GOT3 (cell line): ENCODE results near the gene HAUS6.
A peak's percentile ranks its signal among the peaks of the same experiment; 100 is the strongest.
"Not testable (repeated sequence)": the region's sequence is repeated elsewhere in the genome, so short reads cannot be mapped to it uniquely, and the experiment has no call there.

Experiments used
- DNase-seq: peaks from one replicate; lab custom pipeline; 2025; ENCODE audit warnings: mixed read lengths; lab: John Stamatoyannopoulos, UW

Gene HAUS6, protein sequence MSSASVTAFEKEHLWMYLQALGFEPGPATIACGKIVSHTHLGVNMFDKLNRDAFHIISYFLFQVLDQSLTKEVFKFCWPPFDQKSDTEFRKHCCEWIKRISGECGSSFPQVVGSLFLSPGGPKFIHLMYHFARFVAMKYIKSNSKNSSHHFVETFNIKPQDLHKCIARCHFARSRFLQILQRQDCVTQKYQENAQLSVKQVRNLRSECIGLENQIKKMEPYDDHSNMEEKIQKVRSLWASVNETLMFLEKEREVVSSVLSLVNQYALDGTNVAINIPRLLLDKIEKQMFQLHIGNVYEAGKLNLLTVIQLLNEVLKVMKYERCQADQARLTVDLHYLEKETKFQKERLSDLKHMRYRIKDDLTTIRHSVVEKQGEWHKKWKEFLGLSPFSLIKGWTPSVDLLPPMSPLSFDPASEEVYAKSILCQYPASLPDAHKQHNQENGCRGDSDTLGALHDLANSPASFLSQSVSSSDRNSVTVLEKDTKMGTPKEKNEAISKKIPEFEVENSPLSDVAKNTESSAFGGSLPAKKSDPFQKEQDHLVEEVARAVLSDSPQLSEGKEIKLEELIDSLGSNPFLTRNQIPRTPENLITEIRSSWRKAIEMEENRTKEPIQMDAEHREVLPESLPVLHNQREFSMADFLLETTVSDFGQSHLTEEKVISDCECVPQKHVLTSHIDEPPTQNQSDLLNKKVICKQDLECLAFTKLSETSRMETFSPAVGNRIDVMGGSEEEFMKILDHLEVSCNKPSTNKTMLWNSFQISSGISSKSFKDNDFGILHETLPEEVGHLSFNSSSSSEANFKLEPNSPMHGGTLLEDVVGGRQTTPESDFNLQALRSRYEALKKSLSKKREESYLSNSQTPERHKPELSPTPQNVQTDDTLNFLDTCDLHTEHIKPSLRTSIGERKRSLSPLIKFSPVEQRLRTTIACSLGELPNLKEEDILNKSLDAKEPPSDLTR

DNA sequence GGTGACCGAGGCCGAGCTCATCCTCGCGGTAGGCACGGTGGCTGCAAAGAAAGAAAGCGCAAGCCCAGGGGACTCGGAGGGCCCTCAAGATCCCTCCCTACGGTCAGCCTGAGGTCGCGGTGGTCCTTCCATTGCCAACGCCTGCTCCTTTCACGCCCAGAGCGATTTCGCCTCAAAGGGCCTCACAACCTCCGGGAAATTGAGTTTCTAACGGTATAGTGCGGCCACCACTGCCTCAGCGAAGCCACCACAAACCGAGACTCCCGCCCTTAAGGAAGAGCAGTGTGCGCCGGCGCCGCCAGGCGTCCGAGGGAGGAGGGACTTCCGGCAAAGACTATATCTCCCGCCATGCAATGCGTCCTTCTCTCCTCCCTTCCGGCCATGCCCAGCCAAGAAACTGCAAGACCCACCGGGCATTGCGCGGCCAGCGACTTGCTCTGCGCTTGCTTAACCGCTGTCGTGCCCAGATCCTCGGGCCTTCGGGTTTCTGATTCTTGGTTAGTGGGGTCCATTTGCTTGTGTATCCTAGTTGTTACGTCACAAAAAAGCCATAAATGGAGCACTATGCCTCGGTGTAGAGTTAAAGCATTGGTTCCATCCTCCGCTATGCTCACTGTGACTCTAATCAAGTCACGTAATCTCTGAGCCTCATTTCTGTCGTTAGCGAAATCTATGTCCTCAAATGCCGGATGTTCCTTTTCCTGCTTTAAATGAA lies at the start of gene HAUS6:
HAUS6 (minus strand) TSS at position 274 of the 715 bp plus-strand sequence; CDS start at position 21, 253 bp downstream.
- DNase-seq: peak; percentile 43

DNA sequence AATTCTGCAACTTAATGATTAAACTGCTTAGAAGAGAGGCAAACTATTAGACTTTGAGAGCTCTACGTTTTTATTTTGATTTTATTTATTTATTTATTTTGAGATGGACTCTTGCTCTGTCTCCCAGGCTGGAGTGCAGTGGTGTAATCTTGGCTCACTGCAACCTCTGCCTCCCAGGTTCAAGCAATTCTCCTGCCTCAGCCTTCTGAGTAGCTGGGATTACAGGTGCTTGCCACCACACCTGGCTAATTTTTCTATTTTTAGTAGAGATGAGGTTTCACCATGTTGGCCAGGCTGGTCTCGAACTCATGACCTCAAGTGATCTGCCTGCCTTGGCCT lies 49.4 kb upstream of the HAUS6 start:
- DNase-seq: not testable (repeated sequence)

DNA sequence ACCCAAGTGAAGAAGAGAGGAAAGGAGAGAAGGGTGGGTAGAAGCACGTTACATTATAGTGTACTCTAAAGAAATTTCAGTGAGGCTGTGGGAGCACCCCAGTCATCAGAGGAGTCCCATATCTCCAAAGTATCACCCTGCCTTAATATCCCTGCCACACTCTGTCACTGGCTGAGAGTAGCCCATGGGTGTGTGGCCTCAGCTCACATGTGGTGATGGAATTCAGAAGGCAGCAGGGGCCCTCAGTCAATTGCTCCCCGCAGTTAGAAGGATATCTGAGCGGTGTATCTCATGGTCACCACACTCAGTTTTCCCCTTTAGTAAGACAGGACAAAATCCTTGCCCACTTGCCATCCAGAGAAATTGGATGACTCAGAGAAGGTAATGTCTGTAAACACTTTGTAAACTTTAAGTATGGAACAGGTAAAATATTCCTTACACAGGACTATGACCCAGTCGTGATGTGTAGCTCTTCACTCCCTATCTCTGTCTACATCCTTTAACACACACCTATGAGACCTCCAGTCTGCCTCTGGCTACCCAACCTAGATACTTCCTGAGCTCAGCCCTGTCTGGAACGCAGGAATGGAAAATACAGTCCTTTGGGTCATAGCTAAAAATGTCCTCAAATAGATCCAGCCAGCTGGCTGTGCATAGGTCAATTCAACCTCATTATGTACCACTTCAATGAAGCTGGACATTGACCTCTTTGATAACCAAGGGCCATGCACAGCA lies 48.9 kb upstream of the HAUS6 start:
- no peak for DNase-seq

DNA sequence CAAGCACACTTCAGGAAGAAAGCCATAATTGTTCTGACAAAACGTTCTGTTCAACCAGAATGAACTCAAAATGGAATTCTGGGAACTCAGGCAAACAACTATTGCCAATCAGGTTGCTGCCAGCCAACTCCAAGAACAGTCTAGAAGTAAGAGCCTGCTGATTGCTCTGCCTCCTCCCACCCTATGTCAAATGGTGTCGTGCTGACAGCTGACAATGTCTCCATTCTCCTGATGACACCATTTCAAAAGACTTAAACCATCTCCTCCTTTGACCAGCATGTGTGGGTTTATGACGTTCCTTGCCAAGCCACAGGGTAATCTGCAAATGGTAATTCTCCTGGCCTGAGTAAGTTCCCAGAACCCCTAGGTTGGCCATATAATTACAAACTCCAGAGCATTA lies 46.5 kb upstream of the HAUS6 start:
- no peak for DNase-seq

DNA sequence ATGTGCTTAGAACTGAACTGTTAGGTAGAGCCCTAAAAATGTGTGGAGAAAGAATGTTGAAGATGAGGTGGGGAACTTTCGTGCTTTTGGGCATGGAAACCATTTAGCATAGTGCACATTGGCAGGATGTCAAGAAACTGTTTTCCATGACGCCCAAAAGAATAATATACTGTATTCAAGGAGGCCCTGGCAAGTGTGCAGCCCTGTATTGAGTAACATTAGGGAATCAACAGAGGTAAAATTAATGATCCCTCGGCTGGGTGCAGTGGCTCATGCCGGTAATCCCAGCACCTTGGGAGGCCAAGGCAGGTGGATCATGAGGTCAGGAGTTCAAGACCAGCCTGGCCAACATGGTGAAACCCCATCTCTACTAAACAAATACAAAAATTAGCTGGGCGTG lies 45.5 kb upstream of the HAUS6 start:
- no peak for DNase-seq

DNA sequence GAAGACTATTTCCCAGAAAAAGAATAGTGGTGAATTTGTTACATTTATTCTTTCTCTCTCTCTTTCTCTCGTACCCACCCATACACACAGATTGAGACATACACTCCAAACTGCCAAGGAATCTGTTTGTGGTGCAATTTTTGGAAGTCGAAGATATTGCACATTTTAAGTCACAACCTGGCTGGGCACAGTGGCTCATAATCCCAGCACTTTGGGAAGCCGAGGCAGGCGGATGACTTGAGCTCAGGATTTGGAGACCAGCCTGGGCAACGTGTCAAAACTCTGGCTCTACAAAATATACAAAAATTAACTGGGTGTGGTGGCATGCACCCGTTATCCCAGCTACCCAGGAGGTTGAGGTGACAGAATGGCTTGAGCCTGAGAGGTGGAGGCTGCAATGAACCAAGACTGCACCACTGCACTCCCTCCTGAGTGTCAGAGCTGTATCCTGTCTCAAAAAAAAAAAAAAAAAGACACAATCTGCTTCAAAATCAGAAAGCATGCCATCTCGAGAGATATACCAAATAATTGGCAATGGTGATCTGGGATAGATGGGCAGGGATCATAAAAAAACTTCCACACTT lies 43.8 kb upstream of the HAUS6 start:
- DNase-seq: no peak

DNA sequence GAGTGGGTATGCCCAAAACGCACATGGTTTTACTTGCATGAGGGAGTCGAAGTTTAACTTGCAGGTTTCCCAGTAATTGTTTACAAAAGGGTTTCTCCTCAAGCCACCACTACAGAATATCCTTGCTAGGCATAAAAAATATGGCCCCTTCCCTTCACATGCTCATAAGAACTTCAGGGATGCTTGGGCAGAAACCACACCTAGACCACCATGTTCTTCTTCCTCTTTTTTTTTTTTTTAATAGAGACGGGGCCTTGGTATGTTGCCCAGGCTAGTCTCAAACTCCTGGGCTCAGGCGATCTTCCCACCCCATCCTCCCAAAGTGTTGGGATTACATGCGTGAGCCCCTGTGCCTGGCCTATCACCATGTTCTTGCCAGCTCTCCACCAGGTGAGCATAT lies 43.2 kb upstream of the HAUS6 start:
- no peak for DNase-seq

DNA sequence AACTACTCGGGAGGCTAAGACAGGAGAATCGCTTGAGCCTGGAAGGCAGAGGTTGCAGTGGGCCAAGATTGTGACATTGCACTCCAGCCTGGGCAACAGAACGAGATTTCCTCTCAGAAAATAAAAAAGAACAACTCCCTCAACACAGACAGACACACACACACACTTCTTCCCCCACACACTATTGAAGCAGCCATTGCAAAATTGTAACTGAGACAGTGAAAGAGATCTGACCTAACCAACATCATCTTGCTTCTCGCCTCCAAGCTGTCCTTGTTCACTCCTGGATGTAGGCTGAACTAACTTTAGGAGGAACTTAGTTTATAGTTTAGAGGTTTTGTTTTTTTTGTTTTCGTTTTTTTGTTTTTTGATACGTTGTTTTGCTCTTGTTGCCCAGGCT lies 37.6 kb upstream of the HAUS6 start:
- no peak for DNase-seq

DNA sequence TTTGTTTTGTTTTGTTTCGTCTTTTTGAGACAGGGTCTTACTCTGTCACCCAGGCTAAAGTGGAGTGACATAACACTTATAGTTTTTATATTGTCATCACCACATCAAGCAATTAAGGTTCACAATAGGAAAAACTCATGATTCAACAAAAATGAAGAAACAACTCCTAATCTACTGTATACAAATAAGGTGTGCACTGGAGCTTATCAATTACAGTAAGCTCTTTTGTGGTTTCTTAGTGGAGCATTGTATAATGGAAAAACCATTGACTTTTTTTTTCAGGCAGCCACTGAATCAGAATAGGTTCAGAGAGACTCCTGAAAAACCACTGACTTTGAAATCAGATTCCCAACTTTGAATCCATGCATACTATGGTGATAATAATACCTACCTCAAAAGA lies 35.4 kb upstream of the HAUS6 start:
- DNase-seq: no peak

DNA sequence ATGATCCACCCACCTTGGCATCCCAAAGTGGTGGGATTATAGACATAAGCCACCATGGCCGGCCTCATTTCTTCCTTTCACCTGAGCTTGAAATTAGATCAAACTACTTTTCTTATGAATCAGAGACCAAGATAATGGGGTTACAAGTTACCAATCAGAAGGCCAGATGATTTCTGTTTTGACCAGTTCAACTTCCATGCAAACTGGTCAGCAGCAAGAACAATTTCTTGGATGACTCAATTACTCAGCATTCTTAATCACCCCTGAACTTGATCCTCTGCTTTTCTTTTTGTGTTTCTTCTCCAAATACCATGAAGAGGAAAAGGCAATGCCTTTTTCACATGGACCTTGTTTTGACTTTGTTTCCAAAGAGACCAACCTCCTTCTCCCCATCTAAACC lies 34.6 kb upstream of the HAUS6 start:
- DNase-seq: no peak

DNA sequence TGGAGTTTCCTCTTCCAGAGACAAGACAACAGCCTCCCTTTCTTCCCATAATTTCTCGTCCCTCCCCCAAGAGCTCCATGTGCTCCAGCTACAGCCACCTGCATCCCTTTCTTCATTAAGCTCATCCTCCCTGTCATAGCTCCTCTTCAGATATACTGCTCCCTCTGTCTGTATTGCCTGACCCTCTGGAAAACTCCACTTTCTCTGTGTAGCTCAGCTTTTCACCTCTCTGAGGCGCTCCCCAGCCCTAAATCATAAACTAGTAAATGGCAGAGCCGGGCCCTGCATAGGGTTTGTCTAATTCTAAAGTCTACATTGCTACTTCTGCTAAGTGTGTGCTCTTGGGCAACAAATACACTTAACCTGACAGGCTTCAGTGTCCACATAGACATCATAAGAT lies 33.4 kb upstream of the HAUS6 start:
- no peak for DNase-seq

DNA sequence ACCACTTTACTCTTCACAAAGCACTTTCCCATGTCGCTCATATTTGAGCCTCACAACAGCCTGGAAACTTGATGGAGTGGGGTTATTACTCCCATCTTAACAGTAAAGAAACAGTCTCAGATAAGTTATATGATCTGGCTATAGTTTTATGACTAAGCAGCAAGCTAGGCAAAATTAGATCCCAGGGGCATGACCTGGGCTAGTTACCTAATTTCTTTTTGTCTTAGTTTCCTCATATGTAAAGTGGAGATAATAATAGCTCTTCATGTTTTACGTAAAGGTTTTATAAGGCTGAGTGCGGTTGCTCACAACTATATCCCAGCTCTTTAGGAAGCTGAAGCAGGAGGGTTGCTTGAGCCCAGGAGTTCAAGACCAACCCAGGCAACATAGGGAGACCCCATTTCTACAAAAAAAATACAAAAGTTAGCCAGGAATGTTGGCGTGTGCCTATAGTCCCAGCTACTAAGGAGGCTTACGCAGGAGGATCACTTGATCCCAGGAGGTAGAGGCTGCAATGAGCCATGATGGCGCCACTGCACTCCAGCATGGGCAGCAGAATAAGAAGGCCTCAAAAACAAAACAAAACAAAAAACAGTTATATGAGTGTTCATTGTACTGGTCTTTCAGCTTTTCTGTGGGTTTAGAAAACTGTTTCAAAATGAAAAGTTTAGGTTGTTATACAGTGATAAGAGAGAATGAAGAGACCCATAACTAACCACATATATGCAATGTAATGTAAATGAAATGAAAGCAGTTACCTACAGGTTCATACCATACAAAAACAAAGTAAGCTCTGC lies 31.0 kb upstream of the HAUS6 start:
- DNase-seq: no peak

DNA sequence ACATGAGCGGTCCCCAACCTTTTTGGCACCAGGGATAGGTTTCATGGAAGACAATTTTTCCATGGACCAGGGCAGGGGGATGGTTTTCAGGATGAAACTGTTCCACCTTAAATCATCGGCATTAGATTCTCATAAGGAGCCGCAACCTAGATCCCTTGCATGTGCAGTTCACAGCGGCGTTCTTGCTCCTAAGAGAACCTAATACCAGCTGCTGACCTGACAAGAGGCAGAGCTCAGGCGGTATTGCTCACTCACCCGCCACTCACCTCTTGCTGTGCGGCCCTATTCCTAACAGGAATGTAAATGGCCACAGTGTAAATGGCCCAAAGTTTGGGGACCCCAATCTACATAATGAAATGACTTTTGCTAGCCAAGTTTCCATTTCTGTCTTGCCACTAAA lies 27.7 kb upstream of the HAUS6 start:
- no peak for DNase-seq

DNA sequence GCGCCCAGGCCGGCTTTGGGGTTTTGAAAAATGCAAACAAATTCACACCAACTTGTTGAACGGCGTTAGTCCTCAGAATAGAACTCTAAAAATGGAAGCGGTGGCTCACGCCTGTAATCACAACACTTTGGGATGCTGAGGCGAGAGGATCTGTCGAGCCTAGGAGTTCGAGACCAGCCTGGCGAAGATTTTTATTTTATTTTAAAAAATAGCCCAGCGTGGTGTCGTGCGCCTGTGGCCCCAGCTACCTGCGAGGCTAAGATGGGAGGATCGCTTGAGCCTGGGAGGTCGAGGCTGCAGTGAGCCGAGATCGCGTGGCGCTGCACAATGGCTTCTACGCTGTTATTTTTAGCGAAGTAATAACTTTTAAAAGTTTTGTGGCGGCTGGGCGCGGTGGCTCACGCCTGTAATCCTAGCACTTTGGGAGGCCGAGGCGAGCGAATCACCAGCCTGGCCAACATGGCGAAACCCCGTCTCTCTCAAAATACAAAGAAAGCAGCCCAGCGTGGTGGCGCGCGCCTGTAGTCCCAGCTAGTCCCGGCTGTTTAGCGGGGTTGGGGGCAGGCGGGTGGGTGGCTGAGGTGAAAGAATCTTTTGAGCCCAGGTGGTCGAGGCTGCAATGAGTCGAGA lies 25.3 kb upstream of the HAUS6 start:
- no peak for DNase-seq

DNA sequence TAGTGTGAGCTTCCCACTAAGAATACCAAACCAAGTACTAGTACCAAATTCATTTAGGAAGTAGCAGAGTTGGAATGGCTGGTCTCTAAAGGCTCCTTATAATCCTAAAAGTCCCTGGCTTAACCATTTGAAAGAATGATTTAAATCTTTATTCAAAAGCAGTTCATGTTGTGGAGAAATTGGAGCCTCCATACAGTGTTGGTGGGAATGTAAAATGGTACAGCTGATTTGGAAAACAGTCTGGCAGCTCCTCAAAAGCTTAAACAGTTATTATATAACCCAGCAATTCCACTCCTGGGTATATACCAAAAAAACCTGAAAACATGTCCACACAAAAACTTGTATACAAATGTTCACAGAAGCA lies 21.7 kb upstream of the HAUS6 start:
- DNase-seq: no peak

DNA sequence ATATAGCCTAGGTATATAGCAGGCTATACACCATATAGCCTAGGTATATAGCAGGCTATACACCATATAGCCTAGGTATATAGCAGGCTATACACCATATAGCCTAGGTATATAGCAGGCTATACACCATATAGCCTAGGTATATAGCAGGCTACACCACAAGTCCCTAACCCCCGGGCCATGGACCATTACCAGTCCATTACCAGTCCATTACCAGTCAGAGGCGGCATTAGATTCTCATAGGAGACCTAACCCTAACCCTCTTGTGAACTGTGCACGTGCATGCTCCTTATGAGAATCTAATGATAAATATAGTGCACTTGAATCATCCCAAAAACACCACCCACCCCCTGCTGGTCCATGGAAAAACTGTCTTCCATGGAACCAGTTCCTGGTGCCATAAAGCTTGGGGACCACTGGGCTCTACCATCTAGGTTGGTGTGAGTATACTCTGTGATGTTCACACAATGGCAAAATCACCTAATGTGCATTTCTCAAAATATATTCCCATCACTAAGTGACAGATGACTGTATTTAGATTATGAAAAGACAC lies 19.9 kb upstream of the HAUS6 start:
- DNase-seq: no peak

DNA sequence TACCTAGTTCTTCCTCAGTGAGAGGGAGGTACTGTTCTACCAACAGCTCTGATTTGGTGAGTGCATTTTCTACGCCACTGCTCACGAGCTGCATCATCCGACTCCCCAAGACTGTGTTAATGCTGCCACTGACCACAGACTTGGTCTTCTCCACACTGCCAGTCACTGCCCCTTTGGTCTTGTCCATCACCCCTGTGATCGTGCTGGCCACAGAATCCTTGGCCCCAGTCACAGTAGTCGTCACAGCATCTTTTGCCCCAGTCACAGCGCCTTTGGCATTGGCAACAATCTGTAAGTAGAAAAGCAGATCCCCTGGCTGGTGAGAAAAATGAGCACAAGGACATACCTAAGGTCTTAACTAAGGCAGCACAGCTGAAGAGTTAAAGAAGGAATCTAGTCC lies 18.2 kb upstream of the HAUS6 start:
- DNase-seq: no peak

DNA sequence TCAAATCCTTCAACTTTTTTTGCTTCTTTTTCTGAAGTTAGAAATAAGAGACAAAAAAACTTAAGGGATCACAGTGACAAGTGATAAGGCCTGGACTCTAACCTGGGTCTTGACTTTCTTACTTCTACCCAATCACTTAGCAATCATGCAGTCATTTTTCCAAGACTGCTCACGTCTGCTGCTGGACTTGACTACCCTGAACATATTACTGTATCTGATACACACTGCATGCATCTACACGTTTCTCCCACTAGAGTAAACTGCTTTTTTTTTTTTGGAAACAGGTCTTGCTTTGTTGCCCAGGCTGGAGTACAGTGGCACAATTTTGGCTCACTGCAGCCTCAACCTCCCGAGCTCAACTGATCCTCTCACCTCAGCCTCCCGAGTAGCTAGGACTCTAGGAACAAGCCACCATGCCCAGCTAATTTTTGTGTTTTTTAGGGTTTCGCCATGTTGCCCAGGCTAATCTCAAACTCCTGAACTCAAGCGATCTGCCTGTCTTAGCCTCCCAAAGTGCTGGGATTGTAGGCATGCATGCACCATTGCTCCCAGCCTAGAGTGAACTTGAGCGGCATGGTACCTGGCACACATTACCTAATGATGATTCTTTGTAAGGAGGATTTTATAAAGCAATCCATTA lies 17.2 kb upstream of the HAUS6 start:
- DNase-seq: no peak

DNA sequence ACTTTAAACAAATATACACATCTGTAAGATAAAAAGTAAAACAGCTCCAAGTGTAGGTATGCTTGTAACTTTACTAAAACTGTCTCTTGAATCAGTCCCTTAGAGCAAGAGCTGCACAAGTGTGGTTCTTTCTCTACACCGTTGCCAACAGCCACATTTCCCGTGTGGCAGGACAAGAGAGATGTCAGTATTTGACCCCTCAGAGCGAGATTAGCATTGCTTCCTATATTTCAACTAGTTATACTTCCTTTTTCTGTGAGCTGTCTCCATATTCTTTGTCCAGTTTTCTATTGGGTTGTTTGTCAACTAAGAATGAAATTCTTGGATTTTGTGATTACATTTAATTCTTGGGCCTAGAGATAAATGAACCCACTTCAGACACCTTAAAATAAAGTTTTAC lies 16.5 kb upstream of the HAUS6 start:
- DNase-seq: no peak
